Measurements from ENCODE around the gene COMMD1.
"Not testable (repeated sequence)": the region's sequence is repeated elsewhere in the genome, so short reads cannot be mapped to it uniquely, and the experiment has no call there.

Gene COMMD1

DNA sequence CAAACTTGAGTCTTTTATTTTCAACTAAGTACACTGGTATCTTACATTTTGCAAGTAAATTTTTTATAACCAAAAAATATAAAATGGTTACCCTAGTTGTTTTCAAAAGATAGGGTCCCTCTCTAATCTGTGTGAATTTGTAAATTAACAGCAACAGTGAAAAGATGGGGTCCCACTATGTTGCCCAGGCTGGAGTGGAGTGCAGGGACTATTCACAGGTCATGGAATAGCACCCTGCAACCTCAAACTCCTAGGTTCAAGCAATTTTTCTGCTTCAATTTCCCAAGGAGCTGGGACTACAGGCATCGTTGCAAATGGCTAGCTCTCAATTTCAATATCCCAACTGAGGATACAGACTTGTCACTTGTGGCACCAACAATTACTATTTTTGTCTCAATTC is 29.1 kb upstream of the COMMD1 start:
- Histone ChIP-seq H3K9me3 (ENCODE audit: insufficient read depth, low read length, severe bottlenecking) (no peaks in the 10 kb centered on the region), H3K36me3 (ENCODE audit: insufficient read depth, low read length) (peaks cover 98% of the 10 kb centered on the region), H3K4me2 (ENCODE audit: insufficient read depth, low read length) (no peak overlapping the region), H3K27me3 (ENCODE audit: insufficient read depth, low read length, poor library complexity) (no peaks in the 10 kb centered on the region), H3K27ac (ENCODE audit: low read length) (no peak overlapping the region), H4K20me1 (ENCODE audit: insufficient read depth, low read length) (no peaks in the 10 kb centered on the region; the same call in 1 of the 2 replicates), H3K79me2 (ENCODE audit: insufficient read depth, low read length) (peaks cover 30% of the 10 kb centered on the region), H3K4me3 (ENCODE audit: low read depth in 1 of 2, low read length in 2 of 2) (no peak overlapping the region), H2AFZ (ENCODE audit: low read depth, low read length) (no peak overlapping the region), H3K9ac (ENCODE audit: low read depth, low read length) (no peak overlapping the region), H3K4me1 (ENCODE audit: insufficient read depth, low read length) (no peaks in the 10 kb centered on the region)
- TF ChIP-seq, protein P1, sequence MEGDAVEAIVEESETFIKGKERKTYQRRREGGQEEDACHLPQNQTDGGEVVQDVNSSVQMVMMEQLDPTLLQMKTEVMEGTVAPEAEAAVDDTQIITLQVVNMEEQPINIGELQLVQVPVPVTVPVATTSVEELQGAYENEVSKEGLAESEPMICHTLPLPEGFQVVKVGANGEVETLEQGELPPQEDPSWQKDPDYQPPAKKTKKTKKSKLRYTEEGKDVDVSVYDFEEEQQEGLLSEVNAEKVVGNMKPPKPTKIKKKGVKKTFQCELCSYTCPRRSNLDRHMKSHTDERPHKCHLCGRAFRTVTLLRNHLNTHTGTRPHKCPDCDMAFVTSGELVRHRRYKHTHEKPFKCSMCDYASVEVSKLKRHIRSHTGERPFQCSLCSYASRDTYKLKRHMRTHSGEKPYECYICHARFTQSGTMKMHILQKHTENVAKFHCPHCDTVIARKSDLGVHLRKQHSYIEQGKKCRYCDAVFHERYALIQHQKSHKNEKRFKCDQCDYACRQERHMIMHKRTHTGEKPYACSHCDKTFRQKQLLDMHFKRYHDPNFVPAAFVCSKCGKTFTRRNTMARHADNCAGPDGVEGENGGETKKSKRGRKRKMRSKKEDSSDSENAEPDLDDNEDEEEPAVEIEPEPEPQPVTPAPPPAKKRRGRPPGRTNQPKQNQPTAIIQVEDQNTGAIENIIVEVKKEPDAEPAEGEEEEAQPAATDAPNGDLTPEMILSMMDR (IDR thresholded peaks at IDR 0.05; ENCODE audit: borderline replicate concordance, extremely low read depth, low read length, poor library complexity, severe bottlenecking), result no peak
- no peak for TF ChIP-seq EZH2 (IDR thresholded peaks at IDR 0.05; ENCODE audit: borderline replicate concordance, low read depth, low read length, severe bottlenecking)
- no peak for DNase-seq
- ATAC-seq (ENCODE audit: insufficient read depth, low read depth), result no peak

DNA sequence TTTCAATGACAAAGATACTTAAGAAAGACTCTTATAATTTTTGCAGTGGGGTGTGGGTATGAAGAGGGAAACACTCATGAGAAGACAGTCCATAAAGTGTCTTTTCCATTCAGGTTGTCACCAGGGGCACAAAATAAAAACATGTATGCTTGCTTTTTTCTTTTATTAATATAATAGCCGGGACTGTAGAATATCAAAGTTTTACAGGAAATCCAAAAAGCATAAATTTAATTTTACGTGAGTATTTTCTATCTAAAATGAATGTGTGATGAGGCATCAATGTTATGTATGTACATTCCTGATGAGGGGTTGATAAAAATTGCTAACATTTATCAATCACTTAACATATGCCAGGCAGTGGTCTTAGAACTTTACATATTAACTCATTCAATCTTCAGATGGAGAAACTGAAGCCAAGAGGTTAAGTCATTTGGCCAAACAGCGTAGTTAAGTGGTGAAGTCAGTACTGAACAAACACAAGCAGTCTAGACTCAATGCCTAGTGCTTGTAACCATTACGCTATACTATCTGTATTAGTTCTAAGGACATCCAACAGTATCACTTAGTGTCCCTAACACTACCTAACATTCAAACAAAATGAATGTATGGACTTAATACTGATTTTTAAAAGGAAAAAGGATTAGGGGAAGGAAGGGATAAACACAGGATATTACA is 27.8 kb upstream of the COMMD1 start:
- DNase-seq (no peak), ATAC-seq (ENCODE audit: insufficient read depth, low read depth) (no peak)
- Histone ChIP-seq H3K9me3 (ENCODE audit: insufficient read depth, low read length, severe bottlenecking) (no peaks in the 10 kb centered on the region), H3K36me3 (ENCODE audit: insufficient read depth, low read length) (peaks cover 98% of the 10 kb centered on the region), H3K4me3 (ENCODE audit: low read depth in 1 of 2, low read length in 2 of 2) (no peak overlapping the region), H3K79me2 (ENCODE audit: insufficient read depth, low read length) (peaks cover 39% of the 10 kb centered on the region), H3K4me2 (ENCODE audit: insufficient read depth, low read length) (no peak overlapping the region), H3K27me3 (ENCODE audit: insufficient read depth, low read length, poor library complexity) (no peaks in the 10 kb centered on the region), H4K20me1 (ENCODE audit: insufficient read depth, low read length) (peaks cover under 1% of the 10 kb centered on the region; the same call in 1 of the 2 replicates), H3K27ac (ENCODE audit: low read length) (no peak overlapping the region), H3K4me1 (ENCODE audit: insufficient read depth, low read length) (no peaks in the 10 kb centered on the region), H2AFZ (ENCODE audit: low read depth, low read length) (no peak overlapping the region), H3K9ac (ENCODE audit: low read depth, low read length) (no peak overlapping the region)
- no peak for TF ChIP-seq EZH2 (IDR thresholded peaks at IDR 0.05; ENCODE audit: borderline replicate concordance, low read depth, low read length, severe bottlenecking)
- TF ChIP-seq, protein P1 (IDR thresholded peaks at IDR 0.05; ENCODE audit: borderline replicate concordance, extremely low read depth, low read length, poor library complexity, severe bottlenecking), result no peak

DNA sequence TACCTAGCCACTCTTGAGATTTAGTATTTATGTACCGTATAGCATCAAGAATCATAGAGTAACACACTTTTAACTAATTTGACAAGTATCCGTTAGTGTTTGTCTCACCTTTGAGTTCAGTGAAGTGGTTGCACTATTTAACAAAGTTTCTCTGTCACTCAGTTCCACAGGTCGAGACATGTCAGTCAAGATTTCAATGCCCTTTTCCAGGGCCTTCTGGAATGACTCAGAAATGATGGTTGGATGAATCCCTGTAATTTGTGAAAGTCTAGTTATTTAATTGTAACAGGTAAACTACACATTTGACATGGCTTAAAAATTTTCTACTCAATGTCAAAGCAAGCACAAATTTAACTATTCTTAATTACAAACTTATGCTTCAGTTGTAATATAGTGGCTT is 26.7 kb upstream of the COMMD1 start:
- Histone ChIP-seq H3K36me3 (ENCODE audit: insufficient read depth, low read length) (peaks cover 98% of the 10 kb centered on the region), H3K4me3 (ENCODE audit: low read depth in 1 of 2, low read length in 2 of 2) (no peak overlapping the region), H3K4me2 (ENCODE audit: insufficient read depth, low read length) (no peak overlapping the region), H3K79me2 (ENCODE audit: insufficient read depth, low read length) (peaks cover 48% of the 10 kb centered on the region), H3K9me3 (ENCODE audit: insufficient read depth, low read length, severe bottlenecking) (no peaks in the 10 kb centered on the region), H3K4me1 (ENCODE audit: insufficient read depth, low read length) (no peaks in the 10 kb centered on the region), H2AFZ (ENCODE audit: low read depth, low read length) (no peak overlapping the region), H3K27me3 (ENCODE audit: insufficient read depth, low read length, poor library complexity) (no peaks in the 10 kb centered on the region), H3K9ac (ENCODE audit: low read depth, low read length) (no peak overlapping the region), H3K27ac (ENCODE audit: low read length) (no peak overlapping the region), H4K20me1 (ENCODE audit: insufficient read depth, low read length) (peaks cover 4% of the 10 kb centered on the region; the same call in 1 of the 2 replicates)
- no peak for TF ChIP-seq EZH2 (IDR thresholded peaks at IDR 0.05; ENCODE audit: borderline replicate concordance, low read depth, low read length, severe bottlenecking)
- TF ChIP-seq, protein P1 (IDR thresholded peaks at IDR 0.05; ENCODE audit: borderline replicate concordance, extremely low read depth, low read length, poor library complexity, severe bottlenecking), result no peak
- ATAC-seq (ENCODE audit: insufficient read depth, low read depth) (no peak), DNase-seq (no peak)

DNA sequence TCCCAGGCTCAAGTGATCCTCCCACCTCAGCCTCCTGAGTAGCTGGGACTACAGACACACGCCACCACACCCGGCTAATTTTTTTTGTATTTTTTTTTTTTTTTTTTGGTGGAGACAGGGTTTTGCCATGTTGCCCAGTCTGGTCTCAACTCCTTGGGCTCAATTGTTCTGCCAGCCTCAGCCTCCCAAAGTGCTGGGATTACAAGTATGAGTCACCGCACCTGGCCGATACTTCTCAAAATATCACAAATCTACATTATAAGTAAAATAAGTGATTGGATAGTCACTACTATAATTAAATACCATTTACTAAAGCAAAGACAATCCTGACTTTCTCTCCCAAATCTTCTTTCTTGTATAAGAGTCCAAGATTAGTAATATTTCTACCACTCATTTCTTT is 26.1 kb upstream of the COMMD1 start:
- ATAC-seq (ENCODE audit: insufficient read depth, low read depth); H4K20me1 ChIP-seq (ENCODE audit: insufficient read depth, low read length): not testable (repeated sequence)

More for the DNA sequence above, 26.1 kb upstream of the COMMD1 start:
- not testable (repeated sequence) for H3K27ac ChIP-seq (ENCODE audit: low read length); H2AFZ ChIP-seq (ENCODE audit: low read depth, low read length); H3K4me1 ChIP-seq (ENCODE audit: insufficient read depth, low read length); H3K9ac ChIP-seq (ENCODE audit: low read depth, low read length); H3K27me3 ChIP-seq (ENCODE audit: insufficient read depth, low read length, poor library complexity); H3K4me3 ChIP-seq (ENCODE audit: low read depth in 1 of 2, low read length in 2 of 2); H3K9me3 ChIP-seq (ENCODE audit: insufficient read depth, low read length, severe bottlenecking); DNase-seq; H3K4me2 ChIP-seq (ENCODE audit: insufficient read depth, low read length)
- H3K36me3 ChIP-seq (ENCODE audit: insufficient read depth, low read length), result peaks cover 98% of the 10 kb centered on the region
- H3K79me2 ChIP-seq (ENCODE audit: insufficient read depth, low read length), result peaks cover 48% of the 10 kb centered on the region
